ENCODE data around the gene SNED1. TPM values are rescaled to one million over a fixed set of nuclear protein-coding genes. Genes with fewer than 3 reads are reported as not detected.

Gene SNED1
- total RNA-seq, 2 experiments from 2014 or later = 2.8 to 13.6 TPM

- no peak overlapping the region for H3K4me2 ChIP-seq (ENCODE audit: low read length)
- no peaks in the 10 kb centered on the region for H3K4me1 ChIP-seq (ENCODE audit: insufficient read depth, low read length, poor library complexity, severe bottlenecking)
- H3K79me2 ChIP-seq (ENCODE audit: insufficient read depth, low read depth, low read length) = no peaks in the 10 kb centered on the region
- no peak for TF ChIP-seq EZH2phosphoT487 (IDR thresholded peaks at IDR 0.05; ENCODE audit: borderline replicate concordance, low read depth, low read length)
- TF ChIP-seq, protein P1, sequence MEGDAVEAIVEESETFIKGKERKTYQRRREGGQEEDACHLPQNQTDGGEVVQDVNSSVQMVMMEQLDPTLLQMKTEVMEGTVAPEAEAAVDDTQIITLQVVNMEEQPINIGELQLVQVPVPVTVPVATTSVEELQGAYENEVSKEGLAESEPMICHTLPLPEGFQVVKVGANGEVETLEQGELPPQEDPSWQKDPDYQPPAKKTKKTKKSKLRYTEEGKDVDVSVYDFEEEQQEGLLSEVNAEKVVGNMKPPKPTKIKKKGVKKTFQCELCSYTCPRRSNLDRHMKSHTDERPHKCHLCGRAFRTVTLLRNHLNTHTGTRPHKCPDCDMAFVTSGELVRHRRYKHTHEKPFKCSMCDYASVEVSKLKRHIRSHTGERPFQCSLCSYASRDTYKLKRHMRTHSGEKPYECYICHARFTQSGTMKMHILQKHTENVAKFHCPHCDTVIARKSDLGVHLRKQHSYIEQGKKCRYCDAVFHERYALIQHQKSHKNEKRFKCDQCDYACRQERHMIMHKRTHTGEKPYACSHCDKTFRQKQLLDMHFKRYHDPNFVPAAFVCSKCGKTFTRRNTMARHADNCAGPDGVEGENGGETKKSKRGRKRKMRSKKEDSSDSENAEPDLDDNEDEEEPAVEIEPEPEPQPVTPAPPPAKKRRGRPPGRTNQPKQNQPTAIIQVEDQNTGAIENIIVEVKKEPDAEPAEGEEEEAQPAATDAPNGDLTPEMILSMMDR (conservative IDR thresholded peaks at IDR 0.05; ENCODE audit: low read length) = no peak
- no peaks in the 10 kb centered on the region for H3K36me3 ChIP-seq (ENCODE audit: insufficient read depth, low read length)
- H3K9me3 ChIP-seq (ENCODE audit: low read length) = peaks cover 17% of the 10 kb centered on the region; the same call in 1 of the 2 replicates
- no peak overlapping the region for H2AFZ ChIP-seq (ENCODE audit: low read length)
- no peak overlapping the region for H3K27ac ChIP-seq (ENCODE audit: low read depth, low read length, poor library complexity, severe bottlenecking)
- no peaks in the 10 kb centered on the region for H3K9me2 ChIP-seq (ENCODE audit: insufficient read depth, low read length)
- intact Hi-C loops (cut with micrococcal nuclease; ENCODE audit: unreplicated experiment) = no loop called here
- no TSS peak for BruUV-seq (replicated peaks)
- H4K20me1 ChIP-seq (ENCODE audit: insufficient read depth, low read length) = no peaks in the 10 kb centered on the region
- no peak for DNase-seq (ENCODE audit: low spot score)
- H3K4me3 ChIP-seq (ENCODE audit: low read depth, low read length, poor library complexity, severe bottlenecking) = no peak overlapping the region
- ChIA-PET CTCF (ENCODE audit: unreplicated experiment) (no interaction called here), POLR2A (no interaction called here)
These were observed 10.3 kb downstream of the SNED1 start for GRCh38 chr2:241008711-241009121.

DNA sequence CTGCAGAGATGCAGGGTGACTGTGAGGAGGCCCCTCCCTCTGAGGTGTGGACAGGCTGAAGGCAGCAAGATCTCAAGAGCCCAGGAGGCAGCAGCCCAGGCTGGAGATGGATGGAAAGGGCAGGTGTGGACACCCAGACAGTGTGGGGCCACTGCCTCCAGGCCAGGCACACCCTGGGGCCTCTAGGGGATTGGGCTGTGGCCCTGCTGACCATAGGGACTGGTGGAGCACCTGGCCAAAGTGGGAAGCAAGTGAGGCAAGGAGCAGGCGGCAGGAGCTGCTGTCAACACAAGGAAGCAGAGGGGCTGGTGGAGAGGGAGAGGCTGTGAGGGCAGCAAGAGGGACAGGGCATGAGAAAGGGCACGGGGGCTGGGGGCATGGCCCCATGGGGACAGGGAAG, 10.8 kb downstream of the SNED1 start:
- H3K79me2 ChIP-seq (ENCODE audit: insufficient read depth, low read depth, low read length) = no peaks in the 10 kb centered on the region
- no peaks in the 10 kb centered on the region for H3K9me2 ChIP-seq (ENCODE audit: insufficient read depth, low read length)
- H3K4me1 ChIP-seq (ENCODE audit: insufficient read depth, low read length, poor library complexity, severe bottlenecking) = no peaks in the 10 kb centered on the region
- no TSS peak for BruUV-seq (replicated peaks)
- TF ChIP-seq, protein P1 (conservative IDR thresholded peaks at IDR 0.05; ENCODE audit: low read length) = no peak
- no peak for TF ChIP-seq EZH2phosphoT487 (IDR thresholded peaks at IDR 0.05; ENCODE audit: borderline replicate concordance, low read depth, low read length)
- no peak for DNase-seq (ENCODE audit: low spot score)
- no peaks in the 10 kb centered on the region for H3K36me3 ChIP-seq (ENCODE audit: insufficient read depth, low read length)
- no peak overlapping the region for H3K4me3 ChIP-seq (ENCODE audit: low read depth, low read length, poor library complexity, severe bottlenecking)
- POLR2A ChIA-PET = no interaction called here
- H3K27ac ChIP-seq (ENCODE audit: low read depth, low read length, poor library complexity, severe bottlenecking) = no peak overlapping the region
- H3K9me3 ChIP-seq (ENCODE audit: low read length) = peaks cover 12% of the 10 kb centered on the region; the same call in 1 of the 2 replicates
- intact Hi-C loops (cut with micrococcal nuclease; ENCODE audit: unreplicated experiment) = no loop called here
- CTCF ChIA-PET (ENCODE audit: unreplicated experiment) = no interaction called here
- no peak overlapping the region for H3K4me2 ChIP-seq (ENCODE audit: low read length)
- H4K20me1 ChIP-seq (ENCODE audit: insufficient read depth, low read length) = no peaks in the 10 kb centered on the region
- H2AFZ ChIP-seq (ENCODE audit: low read length) = no peak overlapping the region

DNA sequence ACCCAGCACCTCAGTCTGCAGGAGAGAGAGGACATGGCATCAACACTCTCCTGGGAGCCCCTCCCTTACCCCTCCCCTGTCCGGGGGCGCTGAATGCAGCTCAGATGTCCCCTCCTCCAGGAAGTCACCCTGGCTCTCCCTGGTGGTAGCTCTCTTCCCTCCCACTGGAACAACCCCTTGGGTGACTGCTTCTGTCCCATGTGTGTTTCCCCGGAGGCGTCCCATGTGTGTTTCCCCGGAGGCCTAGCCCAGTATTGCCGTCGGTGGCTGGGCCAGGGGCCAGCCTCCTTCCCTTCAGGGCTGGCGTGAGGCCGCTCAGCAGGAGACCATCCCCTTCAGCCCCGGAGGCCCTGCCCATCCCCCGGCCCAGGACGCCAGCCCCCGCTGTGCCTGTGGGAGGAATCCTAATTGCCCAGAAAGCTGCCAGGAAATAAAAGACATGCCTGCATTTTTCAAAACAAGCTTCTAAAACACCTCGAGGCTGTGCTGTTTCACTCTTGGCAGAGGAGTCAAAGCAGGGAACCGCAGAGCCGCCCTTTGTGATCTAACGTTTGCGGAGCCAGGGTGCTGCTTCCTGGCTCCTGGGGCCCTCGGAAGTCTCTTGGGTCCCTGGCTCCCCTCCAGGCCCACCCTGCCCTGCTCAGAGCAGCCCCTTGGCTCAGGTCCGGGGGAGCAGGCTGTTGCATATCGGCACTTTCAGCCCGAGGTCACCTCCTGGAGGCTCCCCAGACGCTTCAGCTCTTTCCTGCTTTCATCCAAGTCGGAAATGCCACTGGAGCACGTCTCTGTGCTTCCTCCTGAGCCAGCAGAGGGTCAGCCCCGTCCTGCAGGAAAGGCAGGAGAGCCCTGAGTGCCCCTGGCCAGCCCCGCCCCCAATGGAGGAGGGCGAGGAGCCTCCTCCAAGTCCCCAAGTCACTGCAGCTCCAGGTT, 11.4 kb downstream of the SNED1 start:
- Histone ChIP-seq H3K79me2 (ENCODE audit: insufficient read depth, low read depth, low read length) (no peaks in the 10 kb centered on the region), H4K20me1 (ENCODE audit: insufficient read depth, low read length) (no peaks in the 10 kb centered on the region), H3K27ac (ENCODE audit: low read depth, low read length, poor library complexity, severe bottlenecking) (no peak overlapping the region), H2AFZ (ENCODE audit: low read length) (no peak overlapping the region), H3K9me2 (ENCODE audit: insufficient read depth, low read length) (no peaks in the 10 kb centered on the region), H3K4me3 (ENCODE audit: low read depth, low read length, poor library complexity, severe bottlenecking) (no peak overlapping the region), H3K4me2 (ENCODE audit: low read length) (no peak overlapping the region), H3K36me3 (ENCODE audit: insufficient read depth, low read length) (no peaks in the 10 kb centered on the region), H3K4me1 (ENCODE audit: insufficient read depth, low read length, poor library complexity, severe bottlenecking) (no peaks in the 10 kb centered on the region), H3K9me3 (ENCODE audit: low read length) (0 out of 2 replicates have a peak, but pooled peaks cover 6% of the 10 kb centered on the region)
- TF ChIP-seq EZH2phosphoT487 (IDR thresholded peaks at IDR 0.05; ENCODE audit: borderline replicate concordance, low read depth, low read length) = no peak
- TF ChIP-seq, protein P1 (conservative IDR thresholded peaks at IDR 0.05; ENCODE audit: low read length) = no peak
- DNase-seq (ENCODE audit: low spot score) = no peak
- ChIA-PET CTCF (ENCODE audit: unreplicated experiment) (no interaction called here), POLR2A (no interaction called here)
- BruUV-seq (replicated peaks) = no TSS peak
- intact Hi-C loops (cut with micrococcal nuclease; ENCODE audit: unreplicated experiment) = no loop called here

All from OCI-LY7 (cell line).